ENCODE data around the gene PSMA8.
"Not testable (repeated sequence)": the region's sequence is repeated elsewhere in the genome, so short reads cannot be mapped to it uniquely, and the experiment has no call there.

PSMA8 gene

GRCh38 chr18:26119246-26119645 lies 14.4 kb upstream of the PSMA8 start:
- H3K4me1 ChIP-seq (ENCODE audit: control insufficient read depth, insufficient read depth, low read length) = no peaks in the 10 kb centered on the region
- no peaks in the 10 kb centered on the region for H3K9me3 ChIP-seq (replicated peaks; ENCODE audit: low read length)
- H3K4me3 ChIP-seq (ENCODE audit: low read length) = no peak overlapping the region
- H3K4me2 ChIP-seq (ENCODE audit: low read length) = no peak overlapping the region
- H3K27me3 ChIP-seq (ENCODE audit: control insufficient read depth, insufficient read depth, low read length) = peaks cover 3% of the 10 kb centered on the region
- H3K9ac ChIP-seq (ENCODE audit: low read depth, low read length) = no peak overlapping the region
- H3K36me3 ChIP-seq (ENCODE audit: insufficient read depth, low read length) = no peaks in the 10 kb centered on the region

GRCh38 chr18:26121476-26121875 lies 12.2 kb upstream of the PSMA8 start:
- peaks cover 4% of the 10 kb centered on the region for H3K27me3 ChIP-seq (ENCODE audit: control insufficient read depth, insufficient read depth, low read length)
- H3K36me3 ChIP-seq (ENCODE audit: insufficient read depth, low read length) = no peaks in the 10 kb centered on the region
- no peaks in the 10 kb centered on the region for H3K9me3 ChIP-seq (replicated peaks; ENCODE audit: low read length)
- no peaks in the 10 kb centered on the region for H3K4me1 ChIP-seq (ENCODE audit: control insufficient read depth, insufficient read depth, low read length)
- no peak overlapping the region for H3K9ac ChIP-seq (ENCODE audit: low read depth, low read length)
- no peak overlapping the region for H3K4me2 ChIP-seq (ENCODE audit: low read length)
- no peak overlapping the region for H3K4me3 ChIP-seq (ENCODE audit: low read length)

DNA sequence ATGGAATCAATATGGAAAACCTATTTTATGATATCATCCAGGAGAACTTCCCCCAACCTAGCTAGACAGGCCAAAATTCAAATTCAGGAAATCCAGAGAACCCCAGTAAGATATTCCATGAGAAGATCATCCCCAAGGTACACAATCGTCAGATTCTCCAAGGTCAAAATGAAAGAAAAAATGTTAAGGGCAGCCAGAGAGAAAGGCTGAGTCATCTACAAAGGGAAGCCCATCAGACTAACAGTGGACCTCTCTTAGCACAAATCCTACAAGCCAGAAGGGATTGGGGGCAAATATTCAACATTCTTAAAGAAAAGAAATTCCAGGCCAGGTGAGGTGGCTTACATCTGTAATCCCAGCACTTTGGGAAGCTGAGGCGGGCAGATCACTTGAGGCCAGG lies 11.7 kb upstream of the PSMA8 start:
- not testable (repeated sequence) for H3K9me3 ChIP-seq (replicated peaks; ENCODE audit: low read length); H3K4me2 ChIP-seq (ENCODE audit: low read length); H3K4me3 ChIP-seq (ENCODE audit: low read length); H3K9ac ChIP-seq (ENCODE audit: low read depth, low read length); H3K4me1 ChIP-seq (ENCODE audit: control insufficient read depth, insufficient read depth, low read length); H3K36me3 ChIP-seq (ENCODE audit: insufficient read depth, low read length); H3K27me3 ChIP-seq (ENCODE audit: control insufficient read depth, insufficient read depth, low read length)

DNA sequence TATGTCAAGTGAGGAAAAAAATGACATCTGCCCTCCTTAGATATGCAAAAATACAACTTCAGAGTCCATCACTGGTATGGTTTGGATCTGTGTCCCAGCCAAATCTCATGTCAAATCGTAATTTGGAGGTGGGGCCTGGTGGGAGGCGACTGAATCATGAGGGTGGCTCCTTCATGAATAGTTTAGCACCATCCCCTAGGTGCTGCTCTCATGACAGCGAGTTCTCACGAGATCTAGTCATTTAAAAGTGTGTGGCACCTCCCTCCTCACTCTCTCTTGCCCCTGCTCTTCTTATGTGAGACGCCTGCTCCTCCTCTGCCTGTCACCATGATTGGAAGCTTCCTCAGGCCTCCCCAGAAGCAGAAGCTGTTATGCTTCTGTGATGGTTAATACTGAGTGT lies 5.9 kb upstream of the PSMA8 start:
- H3K9me3 ChIP-seq (replicated peaks; ENCODE audit: low read length) = no peaks in the 10 kb centered on the region
- H3K27me3 ChIP-seq (ENCODE audit: control insufficient read depth, insufficient read depth, low read length) = peaks cover 2% of the 10 kb centered on the region
- H3K4me2 ChIP-seq (ENCODE audit: low read length) = no peak overlapping the region
- no peak overlapping the region for H3K4me3 ChIP-seq (ENCODE audit: low read length)
- H3K9ac ChIP-seq (ENCODE audit: low read depth, low read length) = no peak overlapping the region
- H3K36me3 ChIP-seq (ENCODE audit: insufficient read depth, low read length) = no peaks in the 10 kb centered on the region
- H3K4me1 ChIP-seq (ENCODE audit: control insufficient read depth, insufficient read depth, low read length) = no peaks in the 10 kb centered on the region

DNA sequence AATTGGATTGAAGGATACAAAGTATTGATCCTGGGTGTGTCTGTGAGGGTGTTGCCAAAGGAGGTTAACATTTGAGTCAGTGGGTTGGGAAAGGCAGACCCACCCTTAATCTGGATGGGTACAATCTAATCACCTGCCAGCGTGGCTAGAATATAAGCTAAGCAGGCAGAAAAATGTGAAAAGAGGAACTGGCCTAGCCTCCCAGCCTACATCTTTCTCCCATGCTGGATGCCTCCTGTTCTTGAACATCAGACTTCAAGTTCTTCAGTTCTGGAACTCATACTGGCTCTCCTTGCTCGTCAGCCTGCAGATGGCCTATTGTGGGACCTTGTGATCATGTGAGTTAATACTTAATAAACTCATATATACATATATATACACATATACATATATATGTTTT lies 5.5 kb upstream of the PSMA8 start:
- not testable (repeated sequence) for H3K36me3 ChIP-seq (ENCODE audit: insufficient read depth, low read length); H3K4me1 ChIP-seq (ENCODE audit: control insufficient read depth, insufficient read depth, low read length); H3K9ac ChIP-seq (ENCODE audit: low read depth, low read length); H3K4me2 ChIP-seq (ENCODE audit: low read length); H3K27me3 ChIP-seq (ENCODE audit: control insufficient read depth, insufficient read depth, low read length); H3K9me3 ChIP-seq (replicated peaks; ENCODE audit: low read length); H3K4me3 ChIP-seq (ENCODE audit: low read length)

GRCh38 chr18:26134107-26134506 lies 438 bp downstream of the PSMA8 start:
- no peaks in the 10 kb centered on the region for H3K36me3 ChIP-seq (ENCODE audit: insufficient read depth, low read length)
- no peak overlapping the region for H3K4me3 ChIP-seq (ENCODE audit: low read length)

DNA sequence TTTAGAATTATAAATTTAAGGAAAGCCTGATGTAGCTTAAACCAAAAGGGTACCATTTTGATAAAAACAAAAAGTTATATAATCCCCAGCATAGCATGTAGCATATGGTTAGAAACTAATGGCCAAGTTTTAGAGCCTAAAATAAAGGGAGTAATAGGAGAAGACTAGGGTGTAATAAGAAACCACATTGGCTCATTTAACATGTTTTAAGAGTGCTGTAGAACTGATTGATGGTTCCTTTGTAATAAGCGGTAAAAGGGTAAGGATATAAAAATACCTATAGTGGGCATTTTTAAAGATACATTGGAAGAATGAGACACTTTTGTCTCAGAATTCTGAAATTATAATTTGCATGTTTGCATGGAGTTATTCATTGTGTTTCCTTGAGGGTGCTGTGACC lies 1.9 kb downstream of the PSMA8 start:
- H3K9ac ChIP-seq (ENCODE audit: low read depth, low read length) = no peak overlapping the region
- no peaks in the 10 kb centered on the region for H3K9me3 ChIP-seq (replicated peaks; ENCODE audit: low read length)
- no peaks in the 10 kb centered on the region for H3K36me3 ChIP-seq (ENCODE audit: insufficient read depth, low read length)
- no peaks in the 10 kb centered on the region for H3K4me1 ChIP-seq (ENCODE audit: control insufficient read depth, insufficient read depth, low read length)
- no peak overlapping the region for H3K4me2 ChIP-seq (ENCODE audit: low read length)
- H3K27me3 ChIP-seq (ENCODE audit: control insufficient read depth, insufficient read depth, low read length) = peaks cover 2% of the 10 kb centered on the region
- H3K4me3 ChIP-seq (ENCODE audit: low read length) = no peak overlapping the region

More at GRCh38 chr18:26134107-26134506, 438 bp downstream of the PSMA8 start:
- Histone ChIP-seq H3K9me3 (replicated peaks; ENCODE audit: low read length) (no peaks in the 10 kb centered on the region), H3K4me1 (ENCODE audit: control insufficient read depth, insufficient read depth, low read length) (no peaks in the 10 kb centered on the region), H3K9ac (ENCODE audit: low read depth, low read length) (no peak overlapping the region), H3K27me3 (ENCODE audit: control insufficient read depth, insufficient read depth, low read length) (peaks cover 2% of the 10 kb centered on the region), H3K4me2 (ENCODE audit: low read length) (no peak overlapping the region)

DNA sequence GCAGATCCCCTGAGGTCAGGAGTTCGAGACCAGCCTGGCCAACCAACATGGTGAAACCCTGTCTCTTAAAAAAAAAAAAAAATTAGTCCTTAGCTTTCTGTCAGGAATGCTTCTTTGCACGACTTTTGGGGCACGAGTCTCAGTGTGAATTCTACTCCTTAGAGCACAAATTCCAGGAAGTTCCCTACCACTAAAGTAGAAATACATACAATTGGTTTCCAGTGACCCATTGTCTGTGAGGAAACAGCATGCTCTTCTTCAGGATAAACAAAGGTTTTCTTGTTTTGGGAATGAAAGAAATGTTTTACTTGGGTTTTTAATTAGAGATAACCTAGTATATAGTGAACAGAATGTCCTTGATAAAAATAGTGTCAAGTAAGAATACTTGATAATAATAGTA lies 23.7 kb downstream of the PSMA8 start:
- Histone ChIP-seq H3K9me3 (replicated peaks; ENCODE audit: low read length) (no peaks in the 10 kb centered on the region), H3K36me3 (ENCODE audit: insufficient read depth, low read length) (no peaks in the 10 kb centered on the region), H3K9ac (ENCODE audit: low read depth, low read length) (no peak overlapping the region), H3K27me3 (ENCODE audit: control insufficient read depth, insufficient read depth, low read length) (no peaks in the 10 kb centered on the region), H3K4me2 (ENCODE audit: low read length) (no peak overlapping the region), H3K4me1 (ENCODE audit: control insufficient read depth, insufficient read depth, low read length) (no peaks in the 10 kb centered on the region), H3K4me3 (ENCODE audit: low read length) (no peak overlapping the region)

DNA sequence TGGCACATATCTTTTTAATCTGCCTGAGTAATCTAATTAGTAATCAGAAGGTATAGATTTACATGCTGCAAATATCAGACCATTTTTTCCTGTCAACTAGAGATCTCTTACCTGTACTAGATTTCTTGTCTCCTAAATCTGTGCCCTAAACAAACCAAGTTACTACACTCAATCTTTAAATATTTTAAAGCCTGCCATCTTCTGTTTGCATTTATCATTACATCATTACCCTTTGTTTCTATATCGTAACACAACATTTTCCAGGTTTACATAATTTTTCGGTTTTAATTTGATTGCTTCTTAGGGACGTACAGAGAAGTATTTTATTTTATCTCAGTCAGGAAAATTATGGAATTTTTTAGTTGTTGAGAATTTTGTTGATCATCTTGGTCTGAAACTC lies 25.7 kb downstream of the PSMA8 start:
- Histone ChIP-seq H3K4me3 (ENCODE audit: low read length) (no peak overlapping the region), H3K27me3 (ENCODE audit: control insufficient read depth, insufficient read depth, low read length) (no peaks in the 10 kb centered on the region), H3K9me3 (replicated peaks; ENCODE audit: low read length) (no peaks in the 10 kb centered on the region), H3K4me2 (ENCODE audit: low read length) (no peak overlapping the region), H3K4me1 (ENCODE audit: control insufficient read depth, insufficient read depth, low read length) (no peaks in the 10 kb centered on the region), H3K9ac (ENCODE audit: low read depth, low read length) (no peak overlapping the region), H3K36me3 (ENCODE audit: insufficient read depth, low read length) (no peaks in the 10 kb centered on the region)

DNA sequence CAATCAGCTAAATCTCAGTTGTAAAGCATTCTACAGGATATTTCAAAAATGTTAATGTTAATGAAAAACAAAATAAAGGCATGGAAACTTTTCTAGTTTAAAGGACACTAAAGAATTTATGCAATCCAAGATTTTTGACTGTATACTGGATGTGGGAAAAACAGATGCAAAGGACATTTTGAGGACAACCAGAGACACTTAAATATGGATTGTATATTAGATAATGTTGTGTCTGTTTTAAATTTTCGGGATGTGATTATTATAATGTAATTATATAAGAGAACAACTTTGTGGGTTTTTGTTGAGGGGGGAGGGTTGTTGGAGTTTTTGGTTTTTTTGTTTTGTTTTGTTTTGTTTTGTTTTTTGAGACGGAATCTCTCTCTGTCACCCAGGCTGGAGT lies 30.9 kb downstream of the PSMA8 start:
- H3K4me1 ChIP-seq (ENCODE audit: control insufficient read depth, insufficient read depth, low read length) = no peaks in the 10 kb centered on the region
- H3K4me2 ChIP-seq (ENCODE audit: low read length) = no peak overlapping the region
- no peak overlapping the region for H3K9ac ChIP-seq (ENCODE audit: low read depth, low read length)
- H3K4me3 ChIP-seq (ENCODE audit: low read length) = no peak overlapping the region
- H3K36me3 ChIP-seq (ENCODE audit: insufficient read depth, low read length) = no peaks in the 10 kb centered on the region
- no peaks in the 10 kb centered on the region for H3K9me3 ChIP-seq (replicated peaks; ENCODE audit: low read length)
- no peaks in the 10 kb centered on the region for H3K27me3 ChIP-seq (ENCODE audit: control insufficient read depth, insufficient read depth, low read length)

DNA sequence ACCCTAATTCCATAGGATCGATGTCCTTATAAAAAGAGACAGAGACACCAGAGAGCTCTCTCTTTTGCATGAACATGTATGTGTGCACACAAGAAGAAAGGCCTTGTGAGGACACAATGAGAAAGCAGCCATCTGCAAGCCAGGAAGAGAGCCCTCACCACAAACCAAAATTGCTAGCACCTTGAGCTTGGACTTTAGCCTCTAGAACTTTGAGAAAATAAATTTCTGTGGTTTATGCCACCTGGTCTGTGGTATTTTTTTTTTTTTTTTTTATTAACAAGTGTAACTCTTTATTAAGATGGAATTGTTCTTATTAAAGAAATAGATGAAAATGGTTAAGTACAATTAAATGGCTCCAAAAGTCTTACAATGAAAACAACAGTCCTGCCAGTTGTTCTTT lies 33.9 kb downstream of the PSMA8 start:
- not testable (repeated sequence) for H3K4me2 ChIP-seq (ENCODE audit: low read length); H3K36me3 ChIP-seq (ENCODE audit: insufficient read depth, low read length); H3K9me3 ChIP-seq (replicated peaks; ENCODE audit: low read length); H3K27me3 ChIP-seq (ENCODE audit: control insufficient read depth, insufficient read depth, low read length); H3K4me3 ChIP-seq (ENCODE audit: low read length); H3K9ac ChIP-seq (ENCODE audit: low read depth, low read length); H3K4me1 ChIP-seq (ENCODE audit: control insufficient read depth, insufficient read depth, low read length)

- Histone ChIP-seq H3K4me2 (ENCODE audit: low read length) (no peak overlapping the region), H3K9ac (ENCODE audit: low read depth, low read length) (no peak overlapping the region), H3K4me1 (ENCODE audit: control insufficient read depth, insufficient read depth, low read length) (no peaks in the 10 kb centered on the region), H3K9me3 (replicated peaks; ENCODE audit: low read length) (no peaks in the 10 kb centered on the region), H3K27me3 (ENCODE audit: control insufficient read depth, insufficient read depth, low read length) (peaks cover 8% of the 10 kb centered on the region), H3K4me3 (ENCODE audit: low read length) (no peak overlapping the region), H3K36me3 (ENCODE audit: insufficient read depth, low read length) (no peaks in the 10 kb centered on the region)
Measured at GRCh38 chr18:26175481-26175880, 41.8 kb downstream of the PSMA8 start.

DNA sequence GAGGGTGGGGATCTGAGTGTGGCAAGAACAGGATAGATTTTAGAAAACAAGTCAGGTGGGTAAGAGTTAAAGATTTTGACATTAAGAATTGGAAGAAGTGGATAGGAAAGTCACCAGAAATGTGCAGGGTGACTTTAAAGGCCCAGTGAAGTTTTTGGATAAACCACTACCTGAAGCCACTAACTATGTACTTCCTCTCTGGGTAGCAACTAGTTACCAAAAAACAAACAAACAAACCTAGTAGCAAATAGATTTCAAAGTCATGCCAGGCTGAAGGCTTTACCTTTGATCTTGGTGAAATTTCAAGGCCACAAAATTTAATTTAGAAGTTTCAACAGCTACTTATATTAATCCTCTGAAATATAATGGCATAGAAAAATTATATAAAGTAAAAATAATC lies 42.5 kb downstream of the PSMA8 start:
- Histone ChIP-seq H3K9ac (ENCODE audit: low read depth, low read length) (no peak overlapping the region), H3K27me3 (ENCODE audit: control insufficient read depth, insufficient read depth, low read length) (peaks cover 8% of the 10 kb centered on the region), H3K36me3 (ENCODE audit: insufficient read depth, low read length) (no peaks in the 10 kb centered on the region), H3K4me1 (ENCODE audit: control insufficient read depth, insufficient read depth, low read length) (no peaks in the 10 kb centered on the region), H3K9me3 (replicated peaks; ENCODE audit: low read length) (no peaks in the 10 kb centered on the region), H3K4me2 (ENCODE audit: low read length) (no peak overlapping the region), H3K4me3 (ENCODE audit: low read length) (no peak overlapping the region)
